IPS-NIHi11 (cell line): Measurements from ENCODE around the gene FBH1.
"Not testable (repeated sequence)": the region's sequence is repeated elsewhere in the genome, so short reads cannot be mapped to it uniquely, and the experiment has no call there.

ENCODE experiments used
- DNase-seq: peaks from one replicate; pipeline ENCODE4 v3.0.0; 2012; ENCODE audit warnings: mixed read lengths, low spot score

Gene FBH1

DNA sequence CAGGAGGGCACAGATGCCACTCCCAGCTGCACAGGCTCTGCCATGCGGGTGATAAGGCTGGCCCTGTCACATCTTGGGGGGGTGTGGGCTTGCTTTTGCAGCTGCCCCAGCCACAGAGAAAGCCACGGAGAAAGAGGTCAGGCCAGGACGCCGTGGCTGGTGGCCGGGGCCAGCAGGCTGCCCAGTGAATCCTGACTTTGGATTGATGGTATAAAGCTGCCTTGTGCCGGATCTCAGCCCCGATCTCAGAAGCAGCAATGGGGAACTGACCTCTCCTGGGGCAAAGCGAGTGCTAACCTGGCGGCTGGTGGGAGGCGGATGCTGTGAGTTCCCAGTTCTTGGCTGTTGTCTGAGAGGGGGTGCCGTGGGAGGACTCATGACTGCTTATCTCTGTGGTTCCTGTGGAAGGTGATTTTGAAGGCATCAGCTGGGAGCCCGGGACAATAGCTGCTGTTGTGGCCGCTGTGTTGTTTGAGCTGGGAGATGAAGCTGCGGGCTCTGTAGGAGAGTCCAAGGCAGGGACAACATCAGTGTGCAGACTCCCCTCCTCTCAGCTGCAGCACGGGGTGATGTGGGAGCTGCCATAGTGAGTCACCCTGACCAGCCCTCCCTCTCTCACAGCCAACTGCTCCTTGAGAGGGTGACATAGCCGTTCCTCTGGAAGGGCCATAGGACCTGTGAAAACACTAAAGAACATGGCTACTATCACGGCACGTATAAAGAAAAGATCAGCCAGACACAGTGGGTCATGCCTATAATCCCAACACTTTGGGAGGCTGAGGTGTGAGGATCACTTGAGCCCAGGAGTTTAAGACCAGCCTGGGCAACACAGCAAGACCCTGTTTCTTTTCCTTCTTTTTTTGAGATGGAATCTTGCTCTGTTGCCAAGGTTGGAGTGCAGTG, 70.3 kb downstream of the FBH1 start:
- DNase-seq = no peak

DNA sequence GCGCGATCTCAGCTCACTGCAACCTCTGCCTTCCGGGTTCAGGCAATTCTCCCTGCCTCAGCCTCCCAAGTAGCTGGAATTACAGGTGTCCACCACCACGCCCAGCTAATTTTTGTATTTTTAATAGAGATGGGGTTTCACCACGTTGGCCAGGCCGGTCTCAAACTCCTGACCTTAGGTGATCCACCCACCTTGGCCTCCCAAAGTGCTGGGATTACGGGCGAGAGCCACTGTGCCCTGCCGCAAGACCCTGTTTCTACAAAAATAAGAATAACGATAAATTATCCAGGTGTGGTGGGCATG, 70.9 kb downstream of the FBH1 start:
- DNase-seq = not testable (repeated sequence)

DNA sequence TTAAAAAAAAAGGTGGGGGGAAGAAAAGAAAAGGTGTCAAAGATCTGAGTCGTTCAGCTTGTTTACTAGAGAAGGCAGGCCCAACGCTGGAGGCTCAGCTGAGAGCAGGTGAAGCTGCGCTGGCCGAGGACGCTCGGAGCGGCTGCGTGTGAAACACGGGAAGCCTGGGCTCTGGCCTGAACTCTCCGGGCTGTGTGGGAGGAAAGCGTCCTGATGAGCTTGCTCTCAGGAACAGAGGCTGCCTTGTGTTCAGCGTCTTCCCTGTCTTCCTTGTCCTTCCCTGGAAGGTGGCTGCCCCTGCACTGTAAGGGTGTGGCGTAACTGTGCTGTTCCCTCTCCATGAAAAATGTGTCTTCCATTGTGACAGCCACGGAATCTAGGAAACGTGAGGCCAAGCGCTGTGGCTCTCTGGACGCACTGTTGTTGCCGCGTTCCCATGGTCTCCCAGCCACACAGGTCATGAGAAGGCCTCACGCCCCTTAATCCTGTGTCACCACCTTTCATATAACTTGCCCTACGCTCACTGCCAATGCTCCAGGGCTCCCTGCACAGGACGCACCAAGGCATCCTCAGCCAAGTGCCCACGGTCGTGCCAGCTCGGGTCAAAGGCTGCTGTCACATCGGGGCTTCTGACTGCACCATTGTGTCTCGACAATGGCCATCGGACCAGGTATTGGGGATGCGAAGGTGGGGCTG, 71.5 kb downstream of the FBH1 start:
- no peak for DNase-seq

DNA sequence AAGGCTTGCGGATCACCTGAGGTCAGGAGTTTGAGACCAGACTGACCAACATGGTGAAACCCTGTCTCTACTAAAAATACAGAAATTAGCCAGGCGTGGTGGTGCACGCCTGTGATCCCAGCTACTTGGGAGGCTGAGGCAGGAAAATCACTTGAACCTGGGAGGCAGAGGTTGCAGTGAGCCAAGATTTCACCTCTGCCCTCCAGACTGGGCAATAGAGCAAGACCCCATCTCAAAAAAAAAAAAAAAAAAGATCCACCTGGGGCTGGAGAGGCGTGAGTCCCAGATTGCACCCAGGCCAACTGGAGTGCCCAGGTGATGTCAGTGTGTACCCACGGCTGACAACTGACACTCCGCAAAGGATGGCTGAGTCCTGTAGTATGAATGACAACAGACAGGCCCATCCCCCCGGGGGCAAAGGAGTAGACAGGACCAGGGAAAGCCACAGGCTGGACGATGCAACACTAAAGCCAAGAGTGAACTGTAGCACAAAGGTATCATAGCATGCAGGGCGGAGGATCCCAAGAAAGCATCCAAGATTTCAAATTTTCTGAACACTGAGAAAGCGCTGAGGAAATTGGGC, 72.4 kb downstream of the FBH1 start:
- not testable (repeated sequence) for DNase-seq

DNA sequence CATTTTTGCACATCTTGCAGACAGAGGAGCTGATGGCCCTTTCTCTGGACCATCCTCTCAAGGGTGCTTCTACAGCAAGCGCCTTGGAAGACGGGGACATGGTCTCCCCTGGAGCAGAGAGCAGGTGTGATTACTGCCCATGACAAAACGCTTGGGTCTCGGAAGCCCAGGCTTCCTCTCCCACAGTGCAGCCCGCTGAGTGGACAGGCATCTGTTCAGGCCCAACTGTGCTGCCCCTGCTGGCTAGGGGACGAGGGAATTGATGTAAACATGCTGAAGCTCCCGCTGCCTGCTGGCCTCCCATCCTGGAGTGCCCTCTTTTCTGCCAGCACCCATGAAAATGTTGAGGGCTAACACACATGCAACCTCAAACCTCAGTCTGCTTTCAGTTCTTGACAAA, 73.0 kb downstream of the FBH1 start:
- no peak for DNase-seq

DNA sequence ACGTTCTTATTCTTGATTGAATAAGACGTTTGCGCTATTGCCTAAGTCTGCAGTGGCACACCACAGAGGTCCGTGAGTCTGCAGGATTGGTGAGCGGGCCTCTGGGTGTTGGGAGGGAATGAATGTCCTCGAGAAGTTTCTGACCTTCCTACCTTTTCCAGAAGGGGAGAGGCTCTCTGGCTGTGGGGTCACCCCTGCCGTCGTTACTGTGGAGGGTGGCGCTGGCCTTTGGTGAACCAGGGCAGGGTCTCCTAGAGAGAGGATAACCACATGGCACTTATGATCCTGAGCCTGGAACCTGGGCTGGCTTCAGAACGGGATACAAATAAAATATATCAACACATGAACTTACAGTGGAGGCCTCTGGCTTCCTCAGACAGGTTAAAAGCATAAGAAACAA, 73.5 kb downstream of the FBH1 start:
- DNase-seq = no peak

DNA sequence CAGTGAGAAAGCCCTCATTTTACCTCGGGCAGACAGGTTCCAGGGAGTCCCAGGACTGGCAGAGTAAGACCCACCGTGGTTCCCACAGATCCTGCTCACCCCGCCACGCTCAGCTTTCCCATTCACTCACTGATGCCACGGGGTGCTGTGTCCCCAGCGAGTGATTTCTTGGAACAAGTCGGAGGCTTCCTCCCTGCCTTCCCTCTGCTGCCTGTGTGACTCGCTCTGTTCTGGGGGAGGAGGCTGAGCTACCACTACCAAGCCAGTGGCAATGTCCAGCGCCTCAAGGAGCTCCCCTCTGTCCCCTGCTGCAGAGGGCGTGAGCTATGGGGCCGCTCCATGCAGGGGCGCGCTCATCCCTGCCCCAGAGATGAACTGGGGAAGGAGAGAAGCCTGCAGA, 74.7 kb downstream of the FBH1 start:
- no peak for DNase-seq

DNA sequence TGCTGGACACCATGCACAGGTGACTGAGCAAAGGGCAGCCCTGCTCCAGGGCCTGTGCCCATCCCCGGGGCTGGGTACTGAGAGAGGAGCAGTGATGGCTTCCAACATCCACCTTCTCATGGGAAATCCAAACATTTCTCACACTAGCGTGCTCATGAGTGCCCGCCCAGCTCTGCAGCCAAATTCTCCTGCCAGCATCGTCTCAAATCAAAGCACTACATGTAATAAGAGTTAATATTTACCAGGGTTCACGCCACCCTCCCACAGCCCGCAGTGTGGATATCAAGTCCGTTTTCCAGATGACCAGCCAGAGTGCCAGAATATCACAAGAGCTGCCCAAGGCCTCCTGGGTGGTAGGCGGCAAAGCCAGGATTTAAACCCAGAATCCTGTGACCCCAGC, 75.2 kb downstream of the FBH1 start:
- no peak for DNase-seq

DNA sequence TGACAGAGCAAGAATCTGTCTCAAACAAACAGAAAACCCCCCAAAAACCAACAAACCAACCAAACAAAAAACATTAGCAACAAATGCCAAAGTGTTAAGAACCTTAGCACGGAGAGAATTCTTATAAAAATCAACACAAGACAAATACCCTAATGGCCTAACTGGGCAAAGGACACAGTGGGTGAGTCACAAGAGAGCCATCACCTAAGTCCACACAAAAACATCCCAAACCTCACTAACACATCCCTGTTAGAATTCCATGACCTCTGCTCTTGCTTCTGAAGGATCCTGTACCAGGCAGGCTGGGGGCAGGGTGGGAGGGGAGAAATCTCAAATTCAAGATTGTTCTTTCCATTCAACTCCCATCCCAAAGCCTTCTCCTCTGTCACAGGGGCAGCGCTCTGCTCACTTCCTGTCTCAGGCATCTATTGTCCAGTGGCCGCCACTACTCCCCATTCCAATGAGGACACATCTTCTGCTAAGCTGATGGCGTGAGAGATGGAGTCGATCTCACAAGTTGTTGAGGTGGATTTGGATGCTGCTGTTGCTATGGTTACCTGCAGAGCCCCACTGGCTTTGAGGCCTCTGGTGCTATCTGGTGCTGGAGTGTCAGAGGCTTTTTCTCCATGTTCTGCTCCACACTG, 78.1 kb downstream of the FBH1 start:
- DNase-seq = no peak

DNA sequence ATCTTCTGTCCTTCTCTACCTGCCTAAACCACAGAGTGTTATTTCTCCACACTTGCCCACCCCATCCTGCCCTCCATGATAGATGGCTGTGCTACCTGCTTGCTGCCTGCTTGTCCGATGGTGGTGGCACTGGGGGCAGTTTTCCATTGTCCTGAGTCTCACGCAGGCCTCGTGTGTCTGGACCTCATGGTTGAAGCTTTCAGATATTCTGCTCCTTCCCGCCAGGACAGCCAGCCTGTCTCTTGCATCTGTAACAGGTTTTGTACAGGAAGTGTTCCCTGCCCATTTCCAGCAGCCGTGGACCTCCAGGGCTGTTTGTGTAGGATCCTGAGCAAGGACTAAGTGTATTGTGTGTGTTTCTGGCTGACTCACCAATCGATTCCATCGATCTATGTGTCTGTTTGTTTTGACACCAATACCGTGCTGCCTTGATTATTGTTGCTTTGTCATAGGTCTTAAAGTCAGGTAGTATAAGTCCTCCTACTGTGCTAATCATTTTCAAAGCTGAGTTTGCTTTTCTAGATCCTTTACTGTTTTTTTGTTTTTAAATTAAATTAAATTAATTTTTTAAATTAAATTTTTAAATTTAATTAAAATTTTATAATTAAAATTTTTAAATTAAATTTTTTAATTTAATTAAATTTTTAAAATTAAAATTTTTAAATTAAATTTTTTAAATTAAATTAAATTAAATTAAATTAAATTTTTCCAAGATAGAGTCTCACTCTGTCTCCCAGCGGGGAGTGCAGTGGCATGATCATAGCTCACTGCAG, 78.8 kb downstream of the FBH1 start:
- no peak for DNase-seq

DNA sequence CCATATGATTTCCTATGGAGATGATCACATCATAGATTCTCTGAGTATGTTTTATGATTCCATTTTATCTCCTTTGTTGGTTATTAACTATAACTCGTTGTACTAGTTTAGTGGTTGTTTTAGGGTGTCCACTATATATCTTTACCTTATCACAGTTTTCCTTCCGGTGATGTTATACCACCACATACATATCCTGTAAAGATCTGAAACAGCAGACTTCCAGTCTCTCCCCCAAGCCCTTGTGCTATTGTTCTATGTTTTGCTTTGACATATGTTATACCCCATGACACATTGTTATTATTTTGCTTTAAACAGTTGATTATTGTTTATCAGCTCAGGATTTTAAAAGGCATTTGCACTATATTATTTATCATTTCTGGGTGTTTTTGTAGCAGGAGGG, 80.0 kb downstream of the FBH1 start:
- DNase-seq = no peak

DNA sequence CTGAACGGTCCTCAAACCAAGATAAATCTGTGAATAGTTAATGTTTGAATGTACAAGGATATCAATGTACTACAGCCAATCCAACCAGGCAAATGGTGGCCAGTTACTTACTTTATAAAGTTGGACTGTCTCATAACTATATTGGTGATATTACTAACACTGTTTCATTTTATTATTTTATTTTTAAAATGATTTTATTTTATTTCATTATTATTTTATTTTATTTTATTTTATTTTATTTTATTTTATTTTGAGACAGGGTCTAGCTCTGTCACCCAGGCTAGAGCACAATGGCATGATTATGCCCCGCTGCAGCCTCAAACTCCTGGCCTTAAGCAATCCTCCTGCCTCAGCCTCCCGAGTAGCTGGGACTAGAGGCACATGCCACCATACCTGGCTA, 80.5 kb downstream of the FBH1 start:
- DNase-seq = no peak

DNA sequence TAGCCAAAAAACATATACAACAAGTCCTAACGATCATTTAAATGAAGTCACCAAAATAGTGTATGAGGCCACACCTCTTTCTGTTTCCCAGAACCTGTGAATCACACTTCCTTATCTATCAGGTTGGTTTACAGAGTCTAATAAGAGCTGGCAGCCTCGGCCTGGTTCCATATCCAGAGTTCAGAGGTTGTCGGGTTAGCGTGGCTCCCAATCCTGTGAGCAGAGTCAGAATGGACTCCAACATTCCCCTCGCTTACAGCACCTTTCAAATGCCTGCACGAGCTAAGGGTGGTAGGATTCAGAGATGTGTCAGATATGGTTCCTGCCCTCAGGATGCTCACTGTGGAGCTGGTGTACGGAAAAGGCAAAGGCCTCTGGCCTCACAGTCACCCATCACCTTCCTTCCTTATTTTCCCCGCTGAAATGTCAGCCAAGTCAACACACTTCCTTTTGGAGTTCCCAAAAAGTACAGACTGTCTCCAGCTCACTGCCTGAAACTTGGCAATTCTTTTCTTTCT, 81.3 kb downstream of the FBH1 start:
- DNase-seq = no peak

DNA sequence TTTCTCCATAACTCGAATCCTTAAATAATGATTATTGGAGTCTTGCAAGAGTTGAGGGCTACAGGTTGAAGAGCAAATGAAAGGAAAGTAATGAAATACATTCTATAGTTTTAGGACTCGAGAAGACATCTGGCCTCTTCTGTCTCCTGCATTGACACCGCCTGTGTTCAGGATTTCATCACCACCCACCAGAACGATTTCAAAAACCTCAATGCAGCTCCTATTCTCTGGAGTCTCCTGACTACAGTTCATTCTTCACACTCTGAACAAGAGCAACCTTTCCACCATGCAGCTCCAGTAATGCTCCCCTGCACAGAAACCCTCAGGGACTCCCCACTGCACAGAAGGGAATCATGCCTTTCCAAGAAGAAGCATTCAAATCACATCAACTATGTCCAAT, 81.8 kb downstream of the FBH1 start:
- no peak for DNase-seq

DNA sequence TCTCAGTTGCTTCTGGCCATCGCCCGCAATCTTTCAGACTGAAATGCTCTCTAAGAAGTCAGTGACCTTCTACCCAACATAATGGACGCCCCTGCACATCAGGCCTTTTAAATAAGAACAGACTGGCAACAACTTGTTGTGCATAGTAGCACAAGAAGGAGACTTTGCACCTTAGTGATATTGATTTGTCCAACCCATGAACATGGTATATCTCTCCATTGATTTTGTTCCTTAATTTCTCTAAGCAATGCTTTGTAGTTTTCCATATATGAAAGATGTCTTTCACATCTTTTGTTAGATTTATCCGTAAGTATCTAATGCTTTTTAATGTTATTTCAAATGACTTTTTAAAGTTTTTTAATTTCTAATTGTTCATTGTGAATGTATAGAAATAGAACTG, 83.0 kb downstream of the FBH1 start:
- no peak for DNase-seq

DNA sequence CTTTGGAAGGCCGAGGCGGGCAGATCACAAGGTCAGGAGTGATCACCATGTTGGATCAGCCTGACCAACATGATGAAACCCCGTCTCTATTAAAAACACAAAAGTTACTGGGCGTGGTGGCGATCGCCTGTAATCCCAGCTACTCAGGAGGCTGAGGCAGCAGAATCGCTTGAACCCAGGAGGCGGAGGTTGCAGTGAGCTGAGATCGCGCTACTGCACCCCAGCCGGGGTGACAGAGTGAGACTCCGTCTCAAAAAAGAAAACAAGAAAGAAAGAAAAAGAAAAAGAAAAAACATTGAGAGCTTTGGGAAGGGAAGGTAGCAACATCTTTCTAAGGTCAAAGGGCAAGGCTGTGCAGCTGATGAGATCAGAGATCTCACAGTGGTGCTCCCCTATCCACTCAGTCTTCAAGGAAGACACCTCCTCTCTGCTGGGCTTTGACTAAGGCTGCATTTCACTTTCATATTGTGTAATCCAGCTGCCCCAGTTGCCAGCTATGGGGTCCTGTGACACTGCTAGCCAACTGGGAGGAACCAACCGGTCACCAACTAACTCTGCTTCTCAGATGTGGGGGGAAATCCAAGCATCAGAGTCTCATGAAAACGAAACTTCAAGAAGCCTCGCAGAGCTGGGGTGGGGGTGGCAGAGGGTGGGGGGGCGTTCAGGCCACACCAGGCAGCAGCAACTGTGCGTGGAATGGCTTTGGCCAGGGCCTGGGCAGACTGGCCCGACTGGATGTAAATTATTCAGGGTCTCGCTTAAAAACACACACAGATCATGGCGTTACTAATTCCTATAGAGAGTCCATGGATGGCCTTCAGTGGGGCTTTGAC, 85.8 kb downstream of the FBH1 start:
- DNase-seq = no peak

DNA sequence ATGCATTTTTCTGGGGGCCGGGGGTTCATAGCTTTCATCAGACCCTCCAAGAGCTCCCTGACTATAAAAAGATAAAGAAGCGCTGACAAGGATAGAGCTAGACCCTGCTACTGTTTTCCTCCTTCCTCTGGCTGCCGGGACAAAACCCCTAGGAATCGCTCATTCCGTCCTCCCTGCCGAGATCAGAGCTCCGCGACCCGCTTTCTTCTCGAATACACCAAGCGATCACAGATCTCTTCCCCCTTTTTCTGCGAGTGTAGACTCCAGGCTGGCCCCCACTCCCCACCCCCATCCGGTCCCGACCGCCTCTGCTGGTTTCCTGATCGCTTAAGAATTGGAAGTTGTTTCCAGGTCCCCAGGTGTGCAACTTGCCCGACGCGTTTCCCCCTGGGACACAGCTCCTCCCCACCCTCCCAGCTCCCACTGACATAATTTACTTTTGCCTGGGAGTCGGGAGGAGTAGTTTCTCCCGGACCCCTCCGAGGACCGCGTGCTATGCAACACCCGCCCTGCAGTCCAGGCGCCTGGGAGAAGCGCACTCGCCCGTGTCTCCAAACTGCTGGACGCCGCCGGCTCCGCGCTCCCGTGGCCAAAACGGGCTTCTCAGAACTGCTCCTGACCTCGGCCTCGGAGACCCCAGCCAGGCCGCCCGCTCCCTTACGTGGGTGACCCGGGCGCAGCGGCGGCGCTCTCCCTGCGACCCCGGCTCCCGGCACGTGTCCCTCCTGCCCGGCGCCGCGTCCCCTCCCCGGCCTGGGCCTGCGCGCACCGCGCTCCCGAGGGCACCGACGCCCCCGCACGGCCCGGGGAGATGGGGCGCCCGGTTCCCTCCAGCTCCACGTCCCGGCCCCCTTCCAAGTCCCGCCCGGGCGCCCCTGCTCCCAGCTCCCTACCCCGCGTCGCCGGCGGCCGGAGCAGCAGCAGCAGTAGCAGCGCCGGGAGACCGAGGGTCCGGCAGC, 86.7 kb downstream of the FBH1 start:
- peak; percentile 63 for DNase-seq

DNA sequence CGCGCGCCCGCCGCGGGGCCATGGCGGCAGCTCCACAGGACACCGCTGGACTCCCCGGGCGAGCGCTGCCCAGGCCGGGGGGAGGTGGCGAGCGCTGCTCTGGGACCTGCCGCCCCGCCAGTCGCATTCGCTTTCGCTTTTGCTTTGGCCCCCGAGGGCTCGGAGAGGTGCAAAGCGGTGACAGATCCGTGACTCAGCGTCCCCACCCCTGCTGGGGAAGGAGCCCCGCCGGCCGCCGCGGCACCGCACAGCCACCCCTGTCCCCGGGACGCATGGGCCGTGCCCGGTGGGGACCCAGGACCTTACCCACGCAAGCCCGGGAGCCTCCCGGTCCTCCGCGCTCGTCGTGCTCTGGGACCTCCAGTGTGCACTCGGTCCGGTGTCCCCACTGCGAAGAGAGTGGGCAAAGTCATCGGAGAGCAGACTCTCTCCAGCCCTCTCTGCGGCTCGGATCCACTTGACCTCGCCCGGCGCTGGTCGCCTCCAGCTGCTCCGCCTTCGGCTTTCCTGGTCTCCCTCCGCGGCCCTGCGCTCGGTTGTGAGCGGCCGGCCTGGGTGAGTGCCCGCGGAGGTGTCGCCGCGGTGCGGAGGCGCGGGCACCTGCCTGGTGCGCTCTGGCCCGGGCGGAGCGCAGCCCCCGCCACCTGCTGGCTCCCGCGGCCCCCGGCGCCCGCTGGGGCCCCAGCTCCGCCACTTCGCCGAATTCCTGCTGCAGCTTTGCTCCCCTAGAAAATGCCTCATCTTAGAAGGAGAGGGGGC, 87.6 kb downstream of the FBH1 start, which contains the start of gene IL15RA:
TSS of gene IL15RA (minus strand) at position 73 of the 759 bp plus-strand sequence. CDS start at position 22, 51 bp downstream.
- DNase-seq = peak; percentile 82

DNA sequence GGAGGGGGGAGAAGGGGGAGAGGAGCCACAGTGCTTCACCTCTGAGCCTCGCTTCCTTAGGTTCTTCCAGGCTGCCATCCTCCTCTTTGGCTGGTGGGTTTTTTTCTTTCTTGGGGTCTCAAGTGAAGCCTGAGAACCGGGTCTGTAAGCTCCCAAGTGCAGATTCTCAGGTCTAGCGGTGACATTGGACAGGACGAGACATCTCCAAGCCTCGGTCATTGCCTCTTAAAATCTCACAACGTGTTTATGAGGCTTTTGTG, 88.1 kb downstream of the FBH1 start:
- no peak for DNase-seq
